CD4-positive, alpha-beta memory T cell (primary cell): ENCODE data around the gene EFNA1. TPM values are rescaled to one million over a fixed set of nuclear protein-coding genes. Genes with fewer than 3 reads are reported as not detected.
"Not testable (repeated sequence)": the region's sequence is repeated elsewhere in the genome, so short reads cannot be mapped to it uniquely, and the experiment has no call there.

ENCODE experiments used
- CTCF ChIA-PET: fragments of 350-600 bp; sonication (Branson Sonifier 250); formaldehyde crosslinking; loops from one replicate; lab custom pipeline; 2021; ENCODE audit warnings: inconsistent platforms; ENCODE audit not compliant: partially characterized antibody; lab: Charles Lee
- POLR2A ChIA-PET: fragments of 350-600 bp; sonication (Branson Sonifier 250); formaldehyde crosslinking; loops from one replicate; lab custom pipeline; 2021; ENCODE audit not compliant: partially characterized antibody; lab: Charles Lee
- DNase-seq, 5 donors: peaks; one replicate each; pipeline versions ENCODE4 v3.0.0 to v3.0.0-alpha.2; 2020 to 2022; ENCODE audit warnings: mixed read lengths in 1 of 5
- H3K27ac ChIP-seq: one replicate; pipeline ENCODE4 v1.7.0; 2013; ENCODE audit warnings: low read depth, low read length
- H3K27me3 ChIP-seq: 2 replicates; pipeline ENCODE4 v1.7.0; 2013; ENCODE audit warnings: mild to moderate bottlenecking, low read length, moderate library complexity; ENCODE audit not compliant: insufficient read depth
- H3K36me3 ChIP-seq: 2 replicates; pipeline ENCODE4 v1.7.0; 2013; ENCODE audit warnings: mild to moderate bottlenecking, low read length, moderate library complexity; ENCODE audit not compliant: insufficient read depth
- H3K4me1 ChIP-seq: 2 replicates; pipeline ENCODE4 v1.7.0; 2013; ENCODE audit warnings: mild to moderate bottlenecking, low read length, moderate library complexity; ENCODE audit not compliant: insufficient read depth
- H3K4me3 ChIP-seq, 2 donors: one replicate each; pipeline ENCODE4 v1.7.0; 2013; ENCODE audit warnings: low read length in 2 of 2, mild to moderate bottlenecking in 1 of 2
- H3K9me3 ChIP-seq, 2 donors: one replicate each; pipeline ENCODE4 v1.7.0; 2013; ENCODE audit warnings: low read length in 2 of 2, control low read depth in 1 of 2; ENCODE audit not compliant: control insufficient read depth in 1 of 2
- H3K27ac Mint-ChIP-seq, 7 donors: one replicate each; pipeline ENCODE4 v1.8.0; 2020 to 2021; ENCODE audit warnings: mixed read lengths in 7 of 7, mild to moderate bottlenecking in 6 of 7, inconsistent platforms in 3 of 7, moderate library complexity in 3 of 7
- H3K27me3 Mint-ChIP-seq, 2 donors: one replicate each; pipeline ENCODE4 v1.8.0; 2020 to 2021; ENCODE audit warnings: mixed read lengths in 2 of 2
- H3K36me3 Mint-ChIP-seq, 2 donors: one replicate each; pipeline ENCODE4 v1.8.0; 2020 to 2021; ENCODE audit warnings: mixed read lengths in 2 of 2, inconsistent platforms in 1 of 2, mild to moderate bottlenecking in 1 of 2
- H3K4me1 Mint-ChIP-seq, 4 donors: one replicate each; pipeline ENCODE4 v1.8.0; 2020 to 2021; ENCODE audit warnings: mixed read lengths in 4 of 4, mild to moderate bottlenecking in 1 of 4
- H3K4me3 Mint-ChIP-seq, 8 donors: one replicate each; pipeline ENCODE4 v1.8.0; 2020 to 2021; ENCODE audit warnings: mixed read lengths in 8 of 8, mild to moderate bottlenecking in 7 of 8, moderate library complexity in 6 of 8, inconsistent platforms in 3 of 8
- H3K9me3 Mint-ChIP-seq, 8 donors: one replicate each; pipeline ENCODE4 v1.8.0; 2020 to 2021; ENCODE audit warnings: mixed read lengths in 8 of 8, mild to moderate bottlenecking in 5 of 8, inconsistent platforms in 3 of 8, moderate library complexity in 1 of 8
- intact Hi-C: fragments of 100-400 bp; cut with micrococcal nuclease; formaldehyde crosslinking; loops from one replicate; pipeline ENCODE4 v1.15.1; 2023
- polyA plus RNA-seq, 2 donors: library from polyadenylated mRNA; unstranded; fragments of 300-500 nt; fragmentation: Illumina TruSeq; gene quantifications; one replicate each; pipeline ENCODE4 v1.2.3, GENCODE V29; 2021
- total RNA-seq, 2 experiments: library from RNA; stranded (reverse); gene quantifications; one replicate each; pipeline ENCODE4 v1.2.3, GENCODE V29; 2021

The EFNA1 gene
- total and polyA plus RNA-seq, 4 experiments from 2014 or later = 0.84 to 2.0 (median 1.6) TPM

DNA sequence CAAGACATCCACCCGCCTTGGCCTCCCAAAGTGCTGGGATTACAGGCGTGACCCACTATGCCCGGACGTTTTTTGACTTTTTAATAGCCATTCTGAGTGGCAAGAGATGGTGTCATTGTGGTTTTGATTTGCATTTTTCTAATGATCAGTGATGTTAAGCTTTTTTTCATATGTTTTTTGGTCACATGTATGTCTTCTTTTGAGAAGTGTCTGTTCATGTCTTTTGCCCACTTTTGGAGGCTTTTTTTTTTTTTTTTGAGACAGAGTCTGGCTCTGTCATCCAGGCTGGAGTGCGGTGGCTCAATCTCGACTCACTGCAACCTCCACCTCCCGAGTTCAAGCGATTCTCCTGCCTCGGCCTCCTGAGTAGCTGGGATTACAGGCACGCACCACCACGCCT is 36.9 kb downstream of the EFNA1 start:
- CTCF ChIA-PET = interaction anchor here (0.8 to 12.5 kb wide), 4 partner anchors 69 to 608 kb away, joined by 4 to 229 read pairs (median 14); no protein-coding TSS in a partner anchor
- Mint-ChIP-seq H3K36me3 (peaks cover 11% of the 10 kb centered on the region in 2 donors), H3K4me1 (peaks cover 7 to 19% (median 13%) of the 10 kb centered on the region in 4 donors)
- H3K4me3 ChIP-seq, intact Hi-C loops, H3K27me3 Mint-ChIP-seq, H3K9me3 Mint-ChIP-seq, H3K4me3 Mint-ChIP-seq, H3K27ac Mint-ChIP-seq, DNase-seq, H3K27ac ChIP-seq, H3K27me3 ChIP-seq, H3K9me3 ChIP-seq, POLR2A ChIA-PET: not testable (repeated sequence)
- Histone ChIP-seq H3K4me1 (peaks cover 10% of the 10 kb centered on the region), H3K36me3 (peaks cover 11% of the 10 kb centered on the region)

DNA sequence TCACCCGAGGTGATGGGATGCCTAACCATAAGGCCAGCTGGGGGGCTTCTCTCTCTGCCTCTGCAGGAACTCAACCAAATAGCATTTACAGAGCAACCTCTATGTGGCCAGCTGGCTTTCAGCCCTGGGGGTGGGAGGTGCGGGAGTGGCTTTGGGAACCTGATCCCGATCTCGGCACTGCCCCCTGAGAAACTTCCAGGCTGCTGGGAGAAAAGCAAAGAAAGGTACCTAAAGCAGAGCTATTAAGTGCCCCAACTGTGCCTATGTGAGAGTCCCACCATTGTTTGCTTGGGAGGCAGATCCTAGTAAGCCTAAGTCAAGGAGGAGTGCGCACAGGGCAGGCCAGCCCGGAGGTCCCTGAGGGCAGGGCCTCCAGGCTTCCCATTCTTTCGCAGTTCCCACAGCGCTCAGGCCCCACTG is 38.4 kb downstream of the EFNA1 start:
- intact Hi-C loops = no loop called here
- no peaks in the 10 kb centered on the region for H3K27me3 Mint-ChIP-seq
- peaks cover 15 to 16% of the 10 kb centered on the region in 2 donors for H3K36me3 Mint-ChIP-seq
- CTCF ChIA-PET = interaction anchor here (1.1 to 12.5 kb wide), 7 partner anchors 11 to 122 kb away, joined by 4 to 229 read pairs (median 9); partner anchors contain the start of gene SLC50A1
- POLR2A ChIA-PET = interaction anchor here (2.1 kb wide), 1 partner anchor 75 kb away, joined by 14 read pairs; no protein-coding TSS in a partner anchor
- no peak overlapping the region for H3K27ac Mint-ChIP-seq
- no peak for DNase-seq
- H3K9me3 Mint-ChIP-seq = peaks cover 0 to 2% (median 0%) of the 10 kb centered on the region in 8 donors
- H3K4me1 ChIP-seq = peaks cover 10% of the 10 kb centered on the region
- H3K9me3 ChIP-seq = no peaks in the 10 kb centered on the region
- no peak overlapping the region for H3K4me3 Mint-ChIP-seq
- no peaks in the 10 kb centered on the region for H3K27me3 ChIP-seq
- peaks cover 7 to 19% (median 17%) of the 10 kb centered on the region in 4 donors for H3K4me1 Mint-ChIP-seq
- no peak overlapping the region for H3K27ac ChIP-seq
- peaks cover 18% of the 10 kb centered on the region for H3K36me3 ChIP-seq
- H3K4me3 ChIP-seq = no peak overlapping the region

DNA sequence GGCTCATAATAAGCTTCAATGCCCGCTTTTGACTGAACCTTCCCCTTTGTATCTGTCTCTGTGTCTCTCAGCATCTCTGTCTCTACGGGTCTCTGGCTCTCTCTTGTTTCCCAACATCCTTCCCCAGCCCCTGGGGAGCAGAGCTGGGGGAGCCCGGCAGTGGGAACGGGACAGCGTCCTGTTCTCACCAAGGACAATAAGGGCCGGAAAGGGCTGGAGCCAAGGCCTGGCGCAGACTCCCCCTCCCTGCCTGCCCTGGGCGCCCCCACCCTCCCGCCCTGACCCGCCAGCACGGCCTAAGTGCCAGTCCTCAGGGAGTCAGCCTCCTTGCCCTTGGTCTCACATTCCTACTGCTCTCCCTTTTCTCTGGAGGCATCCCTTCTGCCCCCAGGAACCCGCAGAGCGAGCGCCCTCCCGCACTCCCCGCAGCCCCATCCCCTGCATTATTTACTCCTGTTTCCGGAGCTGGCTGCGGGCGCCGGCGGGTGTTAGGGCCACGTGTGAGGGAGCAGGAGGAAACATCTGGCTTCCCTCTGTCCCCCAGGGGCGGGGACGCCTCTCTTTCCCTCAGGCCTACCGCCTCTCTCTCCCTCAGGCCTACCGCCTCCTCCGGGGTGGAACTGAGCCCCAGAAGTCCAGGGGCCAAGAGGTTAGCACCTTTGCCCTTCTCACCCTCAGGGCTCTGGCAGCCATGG is 38.9 kb downstream of the EFNA1 start:
- CTCF ChIA-PET = interaction anchor here (1.0 to 12.5 kb wide), 12 partner anchors 10 to 122 kb away, joined by 3 to 229 read pairs (median 4); partner anchors contain the start of gene SLC50A1
- H3K27me3 Mint-ChIP-seq = no peaks in the 10 kb centered on the region
- H3K27ac Mint-ChIP-seq = peak overlapping the region in 2 of 7 donors; percentile 9 to 37
- intact Hi-C loops = loop anchor here (1.0 kb wide), 1 partner anchor 75 kb away; no protein-coding TSS in a partner anchor
- H3K9me3 Mint-ChIP-seq = peaks cover 0 to 2% (median 0%) of the 10 kb centered on the region in 8 donors
- DNase-seq = no peak
- H3K36me3 ChIP-seq = peaks cover 18% of the 10 kb centered on the region
- POLR2A ChIA-PET = interaction anchor here (1.1 to 2.1 kb wide), 2 partner anchors 75 to 81 kb away, joined by 3 to 14 read pairs; no protein-coding TSS in a partner anchor
- no peaks in the 10 kb centered on the region for H3K27me3 ChIP-seq
- H3K4me3 Mint-ChIP-seq = no peak overlapping the region
- no peak overlapping the region for H3K27ac ChIP-seq
- H3K4me1 ChIP-seq = peaks cover 15% of the 10 kb centered on the region
- H3K9me3 ChIP-seq = no peaks in the 10 kb centered on the region
- no peak overlapping the region for H3K4me3 ChIP-seq
- peaks cover 7 to 20% (median 19%) of the 10 kb centered on the region in 4 donors for H3K4me1 Mint-ChIP-seq
- peaks cover 15 to 16% of the 10 kb centered on the region in 2 donors for H3K36me3 Mint-ChIP-seq

DNA sequence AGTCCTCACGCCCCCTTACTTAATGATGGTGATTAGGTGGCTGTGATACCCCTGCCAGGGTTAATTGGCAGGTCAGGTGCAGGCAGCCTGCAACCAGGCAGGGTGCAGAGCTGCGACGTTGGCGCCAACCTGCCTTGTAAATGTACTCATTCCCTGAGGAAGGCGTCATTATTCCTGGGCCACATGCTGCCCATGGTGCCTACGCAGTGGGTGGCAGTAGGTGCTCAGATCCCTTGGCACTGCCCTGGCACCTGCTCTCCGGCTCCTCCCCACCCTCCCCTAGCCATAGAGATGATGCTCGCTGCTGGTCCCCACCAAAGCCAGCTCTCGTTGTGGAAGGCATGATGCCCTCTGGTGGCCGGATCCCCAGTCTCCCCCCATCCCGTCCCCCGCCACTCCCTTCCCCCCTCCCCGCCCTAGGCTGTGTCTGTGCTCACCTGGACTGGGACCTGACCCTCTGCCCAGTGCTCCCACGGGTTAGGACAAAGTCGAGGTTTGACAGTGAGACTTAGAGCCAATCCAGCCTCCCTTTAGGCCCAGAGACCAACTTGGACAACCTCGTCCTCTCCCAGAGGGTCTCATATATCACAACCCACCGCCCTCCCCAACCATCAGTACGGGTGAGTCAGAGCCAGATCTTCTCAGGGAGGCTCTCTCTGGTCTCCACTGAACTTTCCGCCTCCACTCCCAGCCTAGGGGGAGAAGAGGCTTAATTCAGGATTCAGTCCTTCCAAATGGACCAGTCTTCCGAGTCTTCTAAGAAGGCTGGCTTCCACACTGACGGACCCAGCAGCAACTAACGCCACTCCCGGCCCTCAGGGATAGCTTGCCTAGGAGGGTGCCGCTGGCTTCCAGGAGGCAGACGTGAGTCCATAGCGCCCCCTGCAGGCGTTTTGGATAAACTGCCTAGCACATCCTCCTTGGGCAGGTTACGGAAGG is 39.8 kb downstream of the EFNA1 start:
- H3K4me3 Mint-ChIP-seq = peak overlapping the region in 7 of 8 donors; percentile 46 to 68 (median 59)
- peak overlapping the region in 5 of 7 donors; percentile 14 to 70 (median 57) for H3K27ac Mint-ChIP-seq
- ChIA-PET CTCF (interaction anchor here (0.6 to 12.5 kb wide), 15 partner anchors 10 to 234 kb away, joined by 3 to 229 read pairs (median 5); partner anchors contain the start of gene SLC50A1), POLR2A (interaction anchor here (0.7 to 2.1 kb wide), 3 partner anchors 22 to 82 kb away, joined by 3 to 14 read pairs (median 3); no protein-coding TSS in a partner anchor)
- no peaks in the 10 kb centered on the region for H3K27me3 Mint-ChIP-seq
- H3K9me3 Mint-ChIP-seq = peaks cover 0 to 2% (median 0%) of the 10 kb centered on the region in 8 donors
- Histone ChIP-seq H3K36me3 (peaks cover 18% of the 10 kb centered on the region), H3K27me3 (no peaks in the 10 kb centered on the region), H3K4me1 (peaks cover 22% of the 10 kb centered on the region), H3K4me3 (no peak overlapping the region), H3K27ac (no peak overlapping the region), H3K9me3 (no peaks in the 10 kb centered on the region)
- peaks cover 15 to 21% of the 10 kb centered on the region in 2 donors for H3K36me3 Mint-ChIP-seq
- peak; percentile 79 to 83 (median 81) for DNase-seq
- H3K4me1 Mint-ChIP-seq = peaks cover 14 to 28% (median 26%) of the 10 kb centered on the region in 4 donors
- intact Hi-C loops = loop anchor here (1.0 kb wide), 1 partner anchor 76 kb away; no protein-coding TSS in a partner anchor

DNA sequence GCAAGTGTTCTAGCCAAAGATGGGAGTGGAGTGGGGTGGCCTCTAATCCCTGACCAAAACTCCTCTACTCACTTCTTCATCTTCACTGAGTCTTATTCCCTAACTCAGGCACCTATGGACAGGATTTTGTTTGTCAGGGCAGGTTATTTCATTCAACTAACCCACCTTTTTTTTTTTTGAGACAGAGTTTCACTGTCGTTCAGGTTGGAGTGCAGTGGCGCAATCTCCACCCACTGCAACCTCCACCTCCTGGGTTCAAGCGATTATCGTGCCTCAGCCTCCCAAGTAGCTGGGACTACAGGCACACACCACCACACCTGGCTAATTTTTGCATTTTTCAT is 40.4 kb downstream of the EFNA1 start:
- ChIA-PET CTCF (interaction anchor here (0.7 to 12.5 kb wide), 15 partner anchors 9 to 374 kb away, joined by 3 to 229 read pairs (median 5); partner anchors contain the start of gene SLC50A1), POLR2A (interaction anchor here (0.7 to 2.1 kb wide), 2 partner anchors 22 to 77 kb away, joined by 3 to 14 read pairs; no protein-coding TSS in a partner anchor)
- intact Hi-C loops, H3K4me3 ChIP-seq, DNase-seq, H3K27me3 Mint-ChIP-seq, H3K9me3 ChIP-seq, H3K9me3 Mint-ChIP-seq, H3K27ac ChIP-seq, H3K27me3 ChIP-seq: not testable (repeated sequence)
- peaks cover 15 to 25% of the 10 kb centered on the region in 2 donors for H3K36me3 Mint-ChIP-seq
- peak overlapping the region in 2 of 8 donors; percentile 18 to 61 for H3K4me3 Mint-ChIP-seq
- H3K27ac Mint-ChIP-seq = peak overlapping the region in 4 of 7 donors; percentile 14 to 70 (median 50)
- peaks cover 15 to 33% (median 29%) of the 10 kb centered on the region in 4 donors for H3K4me1 Mint-ChIP-seq
- H3K36me3 ChIP-seq = peaks cover 18% of the 10 kb centered on the region
- peaks cover 25% of the 10 kb centered on the region for H3K4me1 ChIP-seq

DNA sequence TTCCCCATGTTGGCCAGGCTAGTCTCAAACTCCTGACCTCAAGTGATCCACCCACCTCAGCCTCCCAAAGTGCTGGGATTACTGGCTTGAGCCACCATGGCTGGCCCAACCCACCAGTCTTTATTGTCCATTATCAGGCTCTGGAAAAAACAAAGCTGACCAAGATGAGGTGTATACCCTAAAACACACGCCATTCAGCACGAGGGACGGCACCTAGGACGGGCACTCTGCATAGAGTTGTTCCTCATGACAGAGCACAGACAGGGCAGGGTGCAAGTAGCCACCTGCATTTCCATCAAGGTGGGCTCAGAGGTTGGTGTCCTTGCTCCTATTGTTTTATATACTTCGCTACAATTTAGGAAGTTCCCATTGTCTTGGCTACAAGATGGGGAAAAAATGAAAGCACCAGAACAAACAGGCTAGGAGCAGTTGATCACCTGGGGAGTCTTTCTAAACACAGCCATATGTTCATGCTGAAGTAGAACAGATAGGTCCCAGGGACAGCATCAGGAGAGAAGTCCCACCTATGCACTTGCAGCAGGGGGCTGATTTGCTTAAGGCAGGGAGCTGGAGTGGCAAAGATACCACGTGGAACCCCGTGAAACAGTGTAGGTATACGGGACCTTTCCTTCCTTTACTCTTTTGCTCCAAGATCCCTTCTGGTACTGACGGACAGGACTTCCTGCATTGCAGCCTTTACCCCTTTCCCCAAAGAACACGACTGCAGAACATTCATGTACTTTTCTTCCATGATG is 41.0 kb downstream of the EFNA1 start:
- no peaks in the 10 kb centered on the region for H3K27me3 ChIP-seq
- CTCF ChIA-PET = interaction anchor here (0.6 to 12.5 kb wide), 17 partner anchors 9 to 374 kb away, joined by 3 to 229 read pairs (median 5); partner anchors contain the start of gene SLC50A1
- H3K4me3 ChIP-seq = no peak overlapping the region
- H3K27ac Mint-ChIP-seq = peak overlapping the region in 2 of 7 donors; percentile 35 to 59
- no peaks in the 10 kb centered on the region for H3K9me3 ChIP-seq
- peaks cover 0 to 2% (median 0%) of the 10 kb centered on the region in 8 donors for H3K9me3 Mint-ChIP-seq
- intact Hi-C loops = no loop called here
- H3K4me1 ChIP-seq = peaks cover 29% of the 10 kb centered on the region
- H3K27me3 Mint-ChIP-seq = no peaks in the 10 kb centered on the region
- peaks cover 15 to 28% of the 10 kb centered on the region in 2 donors for H3K36me3 Mint-ChIP-seq
- peaks cover 18% of the 10 kb centered on the region for H3K36me3 ChIP-seq
- H3K27ac ChIP-seq = no peak overlapping the region
- no peak for DNase-seq
- H3K4me1 Mint-ChIP-seq = peaks cover 21 to 39% (median 34%) of the 10 kb centered on the region in 4 donors
- no peak overlapping the region for H3K4me3 Mint-ChIP-seq
- POLR2A ChIA-PET = interaction anchor here (0.9 to 2.1 kb wide), 4 partner anchors 34 to 104 kb away, joined by 3 to 14 read pairs (median 4); no protein-coding TSS in a partner anchor
